ENCODE data around the gene DOHH.

Gene DOHH

GRCh38 chr19:3544742-3545668, 44.5 kb upstream of the DOHH start:
- peak; percentile 85 for TF ChIP-seq CTCF (IDR thresholded peaks at IDR 0.05; ENCODE audit: low read depth, low read length)
- H3K4me3 ChIP-seq (ENCODE audit: low read depth, low read length): no peak overlapping the region

GRCh38 chr19:3544058-3544376, 43.5 kb upstream of the DOHH start:
- H3K4me3 ChIP-seq (ENCODE audit: low read depth, low read length): no peak overlapping the region
- no peak for TF ChIP-seq CTCF (IDR thresholded peaks at IDR 0.05; ENCODE audit: low read depth, low read length)

- TF ChIP-seq CTCF (IDR thresholded peaks at IDR 0.05; ENCODE audit: low read depth, low read length): no peak
- no peak overlapping the region for H3K4me3 ChIP-seq (ENCODE audit: low read depth, low read length)
Measured at GRCh38 chr19:3543150-3544057, 42.9 kb upstream of the DOHH start.

GRCh38 chr19:3539756-3540118, 39.3 kb upstream of the DOHH start:
- H3K4me3 ChIP-seq (ENCODE audit: low read depth, low read length): no peak overlapping the region
- no peak for TF ChIP-seq CTCF (IDR thresholded peaks at IDR 0.05; ENCODE audit: low read depth, low read length)

GRCh38 chr19:3538965-3539755, 38.7 kb upstream of the DOHH start, which contains the start of gene TEKTIP1:
TSS of gene TEKTIP1 (plus strand) at chr19:3539174. CDS start at chr19:3539178, 4 bp downstream.
- TF ChIP-seq CTCF (IDR thresholded peaks at IDR 0.05; ENCODE audit: low read depth, low read length): no peak
- no peak within 1 kb of the TSS for H3K4me3 ChIP-seq (ENCODE audit: low read depth, low read length)

- no peak overlapping the region for H3K4me3 ChIP-seq (ENCODE audit: low read depth, low read length)
- TF ChIP-seq CTCF (IDR thresholded peaks at IDR 0.05; ENCODE audit: low read depth, low read length): no peak
Measured at GRCh38 chr19:3538258-3538929, 37.9 kb upstream of the DOHH start.
